GM10266 (cell line): ENCODE results near the gene MIA.

Experiments
- DNase-seq: peaks from one replicate; pipeline ENCODE4 v3.0.0; 2012; ENCODE audit errors: extremely low spot score
- TF ChIP-seq, protein P1 (sequence below): IDR thresholded peaks from 2 replicates; pipeline ENCODE4 v1.5.1; 2012; ENCODE audit warnings: mild to moderate bottlenecking, low read depth; ENCODE audit not compliant: control insufficient read depth, insufficient read depth; ENCODE audit errors: missing control alignments

Gene MIA

DNA sequence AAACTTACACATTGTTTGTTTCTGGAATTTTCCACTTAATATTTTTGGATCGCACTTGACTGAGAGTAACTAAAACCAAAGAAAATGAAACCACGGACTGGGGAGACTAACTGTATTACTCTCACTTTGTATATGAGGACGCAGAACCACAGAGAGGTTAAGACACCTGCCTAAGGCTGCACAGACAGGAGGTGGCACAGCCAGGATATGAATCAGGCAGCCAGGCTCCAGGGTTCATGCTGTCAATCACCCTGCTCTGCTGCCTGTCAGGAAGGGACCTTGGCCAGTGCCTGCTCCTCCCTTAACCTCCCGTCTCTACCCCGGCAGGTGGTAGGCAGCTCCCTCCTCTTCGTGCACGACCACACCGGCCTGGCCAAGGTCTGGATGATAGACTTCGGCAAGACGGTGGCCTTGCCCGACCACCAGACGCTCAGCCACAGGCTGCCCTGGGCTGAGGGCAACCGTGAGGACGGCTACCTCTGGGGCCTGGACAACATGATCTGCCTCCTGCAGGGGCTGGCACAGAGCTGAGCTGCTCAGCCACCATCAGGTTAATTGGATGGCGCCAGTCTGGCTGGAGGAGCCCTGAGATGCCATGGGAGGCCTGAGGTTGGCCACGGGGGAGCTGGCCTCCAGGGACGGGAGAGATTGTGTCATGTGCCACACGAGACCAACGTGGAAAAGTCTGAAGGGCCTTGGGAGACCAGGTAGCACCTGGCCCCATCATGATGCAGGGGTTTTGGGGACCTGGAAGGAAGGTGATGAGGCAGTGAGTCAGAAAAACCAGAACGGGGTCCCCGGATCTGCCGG is 36.1 kb upstream of the MIA start:
- TF ChIP-seq, protein P1, sequence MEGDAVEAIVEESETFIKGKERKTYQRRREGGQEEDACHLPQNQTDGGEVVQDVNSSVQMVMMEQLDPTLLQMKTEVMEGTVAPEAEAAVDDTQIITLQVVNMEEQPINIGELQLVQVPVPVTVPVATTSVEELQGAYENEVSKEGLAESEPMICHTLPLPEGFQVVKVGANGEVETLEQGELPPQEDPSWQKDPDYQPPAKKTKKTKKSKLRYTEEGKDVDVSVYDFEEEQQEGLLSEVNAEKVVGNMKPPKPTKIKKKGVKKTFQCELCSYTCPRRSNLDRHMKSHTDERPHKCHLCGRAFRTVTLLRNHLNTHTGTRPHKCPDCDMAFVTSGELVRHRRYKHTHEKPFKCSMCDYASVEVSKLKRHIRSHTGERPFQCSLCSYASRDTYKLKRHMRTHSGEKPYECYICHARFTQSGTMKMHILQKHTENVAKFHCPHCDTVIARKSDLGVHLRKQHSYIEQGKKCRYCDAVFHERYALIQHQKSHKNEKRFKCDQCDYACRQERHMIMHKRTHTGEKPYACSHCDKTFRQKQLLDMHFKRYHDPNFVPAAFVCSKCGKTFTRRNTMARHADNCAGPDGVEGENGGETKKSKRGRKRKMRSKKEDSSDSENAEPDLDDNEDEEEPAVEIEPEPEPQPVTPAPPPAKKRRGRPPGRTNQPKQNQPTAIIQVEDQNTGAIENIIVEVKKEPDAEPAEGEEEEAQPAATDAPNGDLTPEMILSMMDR, result no peak

DNA sequence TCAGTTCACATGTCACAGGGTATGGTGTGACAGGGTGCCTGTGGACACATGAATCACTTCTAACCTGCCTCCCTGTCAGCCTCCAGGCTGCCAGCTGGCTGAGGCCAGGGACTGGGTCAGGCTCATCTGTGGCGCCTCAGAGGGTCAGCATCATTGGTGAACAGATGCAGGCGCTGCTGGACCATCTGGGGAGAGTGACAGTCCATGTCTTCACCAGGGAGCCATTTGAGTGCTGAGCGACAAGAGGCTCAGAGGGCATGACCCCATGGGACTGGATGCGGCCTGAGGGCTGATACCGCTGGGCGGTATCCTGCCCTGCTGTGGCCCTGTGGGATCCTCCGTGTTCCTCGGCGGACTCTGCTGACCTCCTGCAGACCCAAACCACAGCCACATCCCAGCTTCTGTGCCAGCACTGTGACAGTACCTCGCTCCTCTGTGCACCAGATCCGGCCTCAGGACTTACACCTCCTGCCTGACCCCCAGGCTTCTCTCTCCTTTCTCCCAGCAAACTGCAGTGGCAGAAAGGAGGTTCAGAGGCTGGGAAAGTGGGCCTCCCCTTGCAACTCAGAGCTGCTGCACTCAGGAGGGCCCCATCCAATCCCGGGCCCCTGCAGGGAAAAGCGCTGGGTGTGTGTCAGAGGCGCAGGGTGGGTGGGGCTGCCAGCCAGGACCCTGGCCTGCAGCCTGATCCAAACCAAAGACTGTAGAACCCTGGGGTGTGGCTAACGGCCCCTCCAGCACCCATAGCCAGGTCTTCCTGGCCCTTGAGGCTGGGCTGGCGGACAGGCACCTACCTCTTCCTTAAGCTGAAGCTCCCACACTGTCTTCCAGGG is 35.2 kb upstream of the MIA start:
- DNase-seq, result no peak
- TF ChIP-seq, protein P1, result no peak

More for the DNA sequence above, 36.1 kb upstream of the MIA start:
- DNase-seq, result no peak

DNA sequence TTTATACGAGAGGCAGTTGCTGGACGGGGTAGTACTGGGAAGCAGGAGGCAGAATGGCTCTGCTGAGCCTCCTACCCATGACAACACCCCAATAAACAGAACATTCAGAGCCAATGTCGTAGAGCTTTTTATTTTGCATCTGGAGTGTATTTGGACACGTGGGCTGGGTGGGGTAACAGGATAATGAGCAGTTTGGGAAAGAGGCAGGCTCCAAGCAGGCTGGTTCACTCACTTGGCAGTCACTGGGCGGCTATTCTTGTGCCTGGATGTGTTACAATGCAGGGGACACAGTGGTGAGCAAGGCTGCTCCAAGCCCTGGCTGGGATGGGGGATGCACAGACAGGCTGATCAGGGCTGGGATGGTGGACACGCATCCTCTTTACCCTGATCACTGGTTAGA is 34.6 kb upstream of the MIA start:
- TF ChIP-seq, protein P1, result no peak
- no peak for DNase-seq

DNA sequence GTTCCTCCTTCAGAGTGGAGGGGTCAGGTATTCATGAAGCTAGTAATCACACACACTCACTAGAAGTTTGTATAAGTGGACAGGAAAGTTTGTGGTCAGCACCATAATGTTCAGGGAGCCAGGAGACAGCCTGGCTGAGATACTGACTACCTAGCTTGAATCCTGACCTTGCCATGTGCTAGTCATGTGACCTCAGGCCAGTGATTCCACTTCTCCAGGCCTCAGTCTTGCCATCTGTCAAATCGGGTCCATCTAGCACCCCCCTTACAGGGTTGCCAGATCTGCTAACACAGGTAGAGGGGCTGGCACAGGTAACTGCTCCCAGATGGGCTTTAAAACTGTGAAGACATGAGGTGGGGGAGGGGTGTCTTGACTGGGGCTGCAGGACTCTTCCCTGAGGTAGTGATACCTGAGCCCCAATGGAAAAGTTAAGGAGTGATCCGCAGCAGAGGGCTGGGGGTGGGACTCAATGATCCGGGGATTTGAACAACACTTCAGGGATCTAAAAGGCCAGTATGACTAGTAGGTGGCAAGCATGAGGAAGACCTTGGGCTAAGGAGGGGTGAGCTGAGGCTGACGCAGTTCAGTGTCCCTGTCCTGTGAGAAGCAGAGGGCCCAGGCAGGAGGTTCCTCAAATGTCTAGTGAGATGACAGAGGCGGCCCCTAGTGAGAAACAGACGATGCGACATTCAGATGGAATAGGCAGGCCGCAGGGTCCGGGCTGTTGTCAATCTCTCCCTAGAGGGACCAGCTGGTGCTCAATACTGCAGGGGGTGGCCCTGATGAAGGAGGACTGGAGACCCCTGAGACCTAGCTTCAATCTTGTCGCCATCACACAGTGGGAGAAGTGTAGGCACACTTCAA is 33.6 kb upstream of the MIA start:
- TF ChIP-seq, protein P1, result no peak
- no peak for DNase-seq

DNA sequence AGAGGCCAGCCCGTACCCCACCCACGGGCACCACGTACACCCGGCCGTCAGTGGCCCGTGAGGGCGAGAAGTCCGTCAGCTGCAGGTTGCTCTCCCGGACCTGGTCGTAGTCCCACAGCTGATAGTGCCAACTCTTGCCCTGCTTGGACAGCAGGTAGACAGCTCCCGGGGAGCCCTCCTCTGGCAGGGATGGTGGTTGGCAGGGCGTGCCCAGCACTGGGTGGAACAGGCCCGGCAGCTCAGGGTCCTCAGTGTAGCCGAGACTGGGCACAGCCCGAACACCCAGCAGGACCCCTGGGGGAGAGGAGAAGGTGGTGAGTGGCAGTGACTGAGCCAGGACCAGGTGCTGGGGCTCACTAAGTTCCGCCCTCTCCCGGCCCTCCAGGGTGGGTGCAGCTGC is 32.8 kb upstream of the MIA start:
- TF ChIP-seq, protein P1, result no peak
- DNase-seq, result no peak

DNA sequence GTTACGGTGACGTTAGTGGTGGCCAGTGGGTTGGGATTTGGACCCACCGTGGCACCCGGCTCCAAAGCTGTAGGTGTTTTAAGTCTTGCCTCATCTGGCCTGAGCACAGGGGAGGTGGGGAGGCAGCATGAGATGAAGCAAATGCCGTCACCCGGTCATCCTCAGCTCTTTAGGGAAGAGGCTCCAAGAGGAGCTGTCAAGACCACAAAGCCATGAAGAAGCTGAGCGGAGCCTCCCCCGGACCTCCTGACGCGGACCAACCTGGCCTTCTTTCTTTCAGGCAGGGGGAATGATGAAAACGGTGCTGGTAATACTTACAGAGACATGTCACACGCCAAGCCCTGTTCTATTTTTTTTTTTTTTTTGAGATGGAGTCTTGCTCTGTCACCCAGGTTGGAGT is 32.4 kb upstream of the MIA start:
- TF ChIP-seq, protein P1, result no peak

DNA sequence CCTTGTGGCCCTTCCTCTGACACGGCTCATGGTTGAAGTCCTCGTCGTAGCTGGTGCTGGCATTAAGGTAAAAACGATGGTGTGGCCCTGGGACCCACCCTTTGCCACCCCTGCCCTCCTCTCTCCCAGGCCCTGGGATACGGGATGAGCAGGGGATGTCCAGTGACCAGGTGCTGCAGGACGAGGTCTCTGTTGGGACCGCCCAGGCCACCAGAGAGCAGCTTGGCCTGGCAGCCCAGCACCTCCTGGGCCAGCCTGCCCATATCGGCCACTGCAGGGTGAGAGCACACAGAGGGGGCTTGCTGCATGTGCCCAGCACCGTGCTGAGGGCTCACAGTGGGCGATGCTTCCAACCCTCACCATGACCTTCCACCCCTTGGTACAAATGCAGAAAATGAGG is 31.4 kb upstream of the MIA start:
- TF ChIP-seq, protein P1, result no peak
- DNase-seq, result no peak

More for the DNA sequence above, 32.4 kb upstream of the MIA start:
- DNase-seq, result no peak
